Subcutaneous abdominal adipose tissue (tissue), 5 donors: ENCODE data around the gene ABI1.

Source experiments
- H3K27ac ChIP-seq: one replicate; pipeline ENCODE4 v1.7.0; 2013; ENCODE audit warnings: low read depth, mild to moderate bottlenecking, inconsistent platforms, low read length, moderate library complexity
- H3K27me3 ChIP-seq, 5 donors: one replicate each; pipeline ENCODE4 v1.7.0; 2013; ENCODE audit warnings: low read length in 5 of 5, inconsistent platforms in 1 of 5; ENCODE audit not compliant: control insufficient read depth in 5 of 5, insufficient read depth in 4 of 5
- H3K36me3 ChIP-seq, 5 donors: one replicate each; pipeline ENCODE4 v1.7.0; 2013; ENCODE audit warnings: low read length in 5 of 5; ENCODE audit not compliant: control insufficient read depth in 5 of 5, insufficient read depth in 5 of 5
- H3K4me1 ChIP-seq, 5 donors: one replicate each; pipeline ENCODE4 v1.7.0; 2013; ENCODE audit warnings: low read length in 5 of 5, mild to moderate bottlenecking in 3 of 5, moderate library complexity in 1 of 5; ENCODE audit not compliant: control insufficient read depth in 5 of 5, insufficient read depth in 5 of 5
- H3K4me3 ChIP-seq, 5 donors: one replicate each; pipeline ENCODE4 v1.7.0; 2013; ENCODE audit warnings: low read length in 5 of 5, low read depth in 1 of 5
- H3K9ac ChIP-seq, 5 donors: one replicate each; pipeline ENCODE4 v1.7.0; 2013; ENCODE audit warnings: low read length in 5 of 5, mild to moderate bottlenecking in 4 of 5, moderate library complexity in 3 of 5
- H3K9me3 ChIP-seq, 5 donors: one replicate each; pipeline ENCODE4 v1.7.0; 2013; ENCODE audit warnings: low read length in 5 of 5; ENCODE audit not compliant: control insufficient read depth in 5 of 5
- donor health status: healthy.
- donor health status: healthy.
- donor health status: healthy.
- donor health status: healthy.
- donor health status: healthy.

The ABI1 gene

GRCh38 chr10:26739071-26739631 lies 121.6 kb downstream of the ABI1 start:
- H3K4me3 ChIP-seq: no peak overlapping the region
- no peak overlapping the region for H3K9ac ChIP-seq
- H3K4me1 ChIP-seq: peaks cover 0 to 6% (median 0%) of the 10 kb centered on the region in 5 donors
- H3K27me3 ChIP-seq: no peaks in the 10 kb centered on the region
- H3K9me3 ChIP-seq: no peaks in the 10 kb centered on the region
- peaks cover 14 to 44% (median 28%) of the 10 kb centered on the region in 5 donors for H3K36me3 ChIP-seq
- no peak overlapping the region for H3K27ac ChIP-seq

- no peak overlapping the region for H3K9ac ChIP-seq
- H3K4me3 ChIP-seq: no peak overlapping the region
- no peak overlapping the region for H3K27ac ChIP-seq
- no peaks in the 10 kb centered on the region for H3K9me3 ChIP-seq
- peaks cover 0 to 6% (median 0%) of the 10 kb centered on the region in 5 donors for H3K4me1 ChIP-seq
- H3K36me3 ChIP-seq: peaks cover 7 to 40% (median 28%) of the 10 kb centered on the region in 5 donors
- H3K27me3 ChIP-seq: no peaks in the 10 kb centered on the region
Observed at GRCh38 chr10:26738301-26738911, 122.4 kb downstream of the ABI1 start.

GRCh38 chr10:26737730-26738129 lies 123.0 kb downstream of the ABI1 start:
- no peak overlapping the region for H3K9ac ChIP-seq
- H3K36me3 ChIP-seq: peaks cover 5 to 36% (median 26%) of the 10 kb centered on the region in 5 donors
- H3K27ac ChIP-seq: no peak overlapping the region
- H3K4me1 ChIP-seq: peaks cover 0 to 6% (median 0%) of the 10 kb centered on the region in 5 donors
- no peaks in the 10 kb centered on the region for H3K9me3 ChIP-seq
- no peaks in the 10 kb centered on the region for H3K27me3 ChIP-seq
- H3K4me3 ChIP-seq: no peak overlapping the region

GRCh38 chr10:26735435-26735834 lies 125.3 kb downstream of the ABI1 start:
- no peak overlapping the region for H3K4me3 ChIP-seq
- H3K36me3 ChIP-seq: peaks cover 2 to 33% (median 28%) of the 10 kb centered on the region in 5 donors
- no peak overlapping the region for H3K9ac ChIP-seq
- H3K27ac ChIP-seq: no peak overlapping the region
- no peaks in the 10 kb centered on the region for H3K9me3 ChIP-seq
- H3K4me1 ChIP-seq: peaks cover 0 to 6% (median 0%) of the 10 kb centered on the region in 5 donors
- H3K27me3 ChIP-seq: no peaks in the 10 kb centered on the region

- no peak overlapping the region for H3K4me3 ChIP-seq
- peaks cover 8 to 37% (median 30%) of the 10 kb centered on the region in 5 donors for H3K36me3 ChIP-seq
- H3K4me1 ChIP-seq: peaks cover 0 to 6% (median 0%) of the 10 kb centered on the region in 5 donors
- no peaks in the 10 kb centered on the region for H3K27me3 ChIP-seq
- H3K9ac ChIP-seq: no peak overlapping the region
- no peaks in the 10 kb centered on the region for H3K9me3 ChIP-seq
- H3K27ac ChIP-seq: no peak overlapping the region
Observed at GRCh38 chr10:26733750-26734568, 126.8 kb downstream of the ABI1 start.

GRCh38 chr10:26730552-26730951 lies 130.2 kb downstream of the ABI1 start:
- no peaks in the 10 kb centered on the region for H3K9me3 ChIP-seq
- no peak overlapping the region for H3K9ac ChIP-seq
- no peaks in the 10 kb centered on the region for H3K27me3 ChIP-seq
- H3K27ac ChIP-seq: no peak overlapping the region
- no peak overlapping the region for H3K4me3 ChIP-seq
- no peaks in the 10 kb centered on the region for H3K4me1 ChIP-seq
- peaks cover 8 to 28% (median 26%) of the 10 kb centered on the region in 5 donors for H3K36me3 ChIP-seq

- H3K27ac ChIP-seq: no peak overlapping the region
- no peak overlapping the region for H3K4me3 ChIP-seq
- peaks cover 15 to 30% (median 26%) of the 10 kb centered on the region in 5 donors for H3K36me3 ChIP-seq
Observed at GRCh38 chr10:26729395-26729794, 131.4 kb downstream of the ABI1 start.

GRCh38 chr10:26728957-26729356 lies 131.8 kb downstream of the ABI1 start:
- Histone ChIP-seq H3K9ac (no peak overlapping the region), H3K27me3 (no peaks in the 10 kb centered on the region), H3K27ac (no peak overlapping the region), H3K4me1 (no peaks in the 10 kb centered on the region), H3K9me3 (no peaks in the 10 kb centered on the region), H3K4me3 (no peak overlapping the region), H3K36me3 (peaks cover 14 to 31% (median 23%) of the 10 kb centered on the region in 5 donors)

More at GRCh38 chr10:26729395-26729794, 131.4 kb downstream of the ABI1 start:
- Histone ChIP-seq H3K27me3 (no peaks in the 10 kb centered on the region), H3K4me1 (no peaks in the 10 kb centered on the region), H3K9me3 (no peaks in the 10 kb centered on the region), H3K9ac (no peak overlapping the region)

- H3K36me3 ChIP-seq: peaks cover 8 to 27% (median 24%) of the 10 kb centered on the region in 5 donors
- H3K27ac ChIP-seq: no peak overlapping the region
- no peak overlapping the region for H3K4me3 ChIP-seq
- no peaks in the 10 kb centered on the region for H3K9me3 ChIP-seq
- H3K27me3 ChIP-seq: no peaks in the 10 kb centered on the region
- H3K9ac ChIP-seq: no peak overlapping the region
- H3K4me1 ChIP-seq: no peaks in the 10 kb centered on the region
Observed at GRCh38 chr10:26727005-26727404, 133.8 kb downstream of the ABI1 start.
